ENCODE data around the gene TNNC1. TPM values are rescaled to one million over a fixed set of nuclear protein-coding genes. Genes with fewer than 3 reads are reported as not detected.

The TNNC1 gene
- total RNA-seq, 1 experiment from 2014 or later = not detected

GRCh38 chr3:52468336-52468735, 14.5 kb upstream of the TNNC1 start:
- peak; percentile 14 for DNase-seq (ENCODE audit: low spot score)
- ChIA-PET POLR2A (ENCODE audit: low non-redundant PET) (no interaction called here), CTCF (no interaction called here)
- intact Hi-C loops (cut with micrococcal nuclease; ENCODE audit: unreplicated experiment) = no loop called here
- H3K4me3 ChIP-seq (ENCODE audit: low read depth, low read length, poor library complexity, severe bottlenecking) = no peak overlapping the region
- no peaks in the 10 kb centered on the region for H3K9me3 ChIP-seq (ENCODE audit: low read depth, low read length, poor library complexity, severe bottlenecking)
- no peak for TF ChIP-seq EZH2 (IDR thresholded peaks at IDR 0.05; ENCODE audit: borderline replicate concordance, low read depth, low read length, poor library complexity, severe bottlenecking)
- TF ChIP-seq, protein P1, sequence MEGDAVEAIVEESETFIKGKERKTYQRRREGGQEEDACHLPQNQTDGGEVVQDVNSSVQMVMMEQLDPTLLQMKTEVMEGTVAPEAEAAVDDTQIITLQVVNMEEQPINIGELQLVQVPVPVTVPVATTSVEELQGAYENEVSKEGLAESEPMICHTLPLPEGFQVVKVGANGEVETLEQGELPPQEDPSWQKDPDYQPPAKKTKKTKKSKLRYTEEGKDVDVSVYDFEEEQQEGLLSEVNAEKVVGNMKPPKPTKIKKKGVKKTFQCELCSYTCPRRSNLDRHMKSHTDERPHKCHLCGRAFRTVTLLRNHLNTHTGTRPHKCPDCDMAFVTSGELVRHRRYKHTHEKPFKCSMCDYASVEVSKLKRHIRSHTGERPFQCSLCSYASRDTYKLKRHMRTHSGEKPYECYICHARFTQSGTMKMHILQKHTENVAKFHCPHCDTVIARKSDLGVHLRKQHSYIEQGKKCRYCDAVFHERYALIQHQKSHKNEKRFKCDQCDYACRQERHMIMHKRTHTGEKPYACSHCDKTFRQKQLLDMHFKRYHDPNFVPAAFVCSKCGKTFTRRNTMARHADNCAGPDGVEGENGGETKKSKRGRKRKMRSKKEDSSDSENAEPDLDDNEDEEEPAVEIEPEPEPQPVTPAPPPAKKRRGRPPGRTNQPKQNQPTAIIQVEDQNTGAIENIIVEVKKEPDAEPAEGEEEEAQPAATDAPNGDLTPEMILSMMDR (conservative IDR thresholded peaks at IDR 0.05; ENCODE audit: low read depth, low read length) = no peak
- no peaks in the 10 kb centered on the region for H3K36me3 ChIP-seq (ENCODE audit: insufficient read depth, low read length, poor library complexity, severe bottlenecking)
- H3K27ac ChIP-seq (ENCODE audit: low read depth, low read length, poor library complexity, severe bottlenecking) = no peak overlapping the region
- BruUV-seq (replicated peaks) = no TSS peak
- H3K4me1 ChIP-seq (ENCODE audit: insufficient read depth, low read length, poor library complexity, severe bottlenecking) = no peaks in the 10 kb centered on the region
- no peaks in the 10 kb centered on the region for H3K27me3 ChIP-seq (replicated peaks; ENCODE audit: insufficient read depth, low read depth, low read length, poor library complexity)

GRCh38 chr3:52463416-52463815, 9.6 kb upstream of the TNNC1 start:
- CTCF ChIA-PET = no interaction called here
- POLR2A ChIA-PET (ENCODE audit: low non-redundant PET) = no interaction called here

GRCh38 chr3:52461874-52462273, 8.0 kb upstream of the TNNC1 start:
- Histone ChIP-seq H3K36me3 (ENCODE audit: insufficient read depth, low read length, poor library complexity, severe bottlenecking) (peaks cover 11% of the 10 kb centered on the region), H3K9me3 (ENCODE audit: low read depth, low read length, poor library complexity, severe bottlenecking) (no peaks in the 10 kb centered on the region), H3K27me3 (replicated peaks; ENCODE audit: insufficient read depth, low read depth, low read length, poor library complexity) (no peaks in the 10 kb centered on the region), H3K4me3 (ENCODE audit: low read depth, low read length, poor library complexity, severe bottlenecking) (no peak overlapping the region), H3K27ac (ENCODE audit: low read depth, low read length, poor library complexity, severe bottlenecking) (no peak overlapping the region), H3K4me1 (ENCODE audit: insufficient read depth, low read length, poor library complexity, severe bottlenecking) (peaks cover 2% of the 10 kb centered on the region)
- intact Hi-C loops (cut with micrococcal nuclease; ENCODE audit: unreplicated experiment) = no loop called here
- ChIA-PET POLR2A (ENCODE audit: low non-redundant PET) (no interaction called here), CTCF (no interaction called here)
- no peak for DNase-seq (ENCODE audit: low spot score)
- TF ChIP-seq, protein P1 (conservative IDR thresholded peaks at IDR 0.05; ENCODE audit: low read depth, low read length) = no peak
- TF ChIP-seq EZH2 (IDR thresholded peaks at IDR 0.05; ENCODE audit: borderline replicate concordance, low read depth, low read length, poor library complexity, severe bottlenecking) = no peak
- BruUV-seq (replicated peaks) = no TSS peak

More at GRCh38 chr3:52463416-52463815, 9.6 kb upstream of the TNNC1 start:
- Histone ChIP-seq H3K4me1 (ENCODE audit: insufficient read depth, low read length, poor library complexity, severe bottlenecking) (no peaks in the 10 kb centered on the region), H3K4me3 (ENCODE audit: low read depth, low read length, poor library complexity, severe bottlenecking) (no peak overlapping the region), H3K27me3 (replicated peaks; ENCODE audit: insufficient read depth, low read depth, low read length, poor library complexity) (no peaks in the 10 kb centered on the region), H3K9me3 (ENCODE audit: low read depth, low read length, poor library complexity, severe bottlenecking) (no peaks in the 10 kb centered on the region), H3K36me3 (ENCODE audit: insufficient read depth, low read length, poor library complexity, severe bottlenecking) (peaks cover 4% of the 10 kb centered on the region), H3K27ac (ENCODE audit: low read depth, low read length, poor library complexity, severe bottlenecking) (no peak overlapping the region)
- no TSS peak for BruUV-seq (replicated peaks)
- no peak for TF ChIP-seq EZH2 (IDR thresholded peaks at IDR 0.05; ENCODE audit: borderline replicate concordance, low read depth, low read length, poor library complexity, severe bottlenecking)
- TF ChIP-seq, protein P1 (conservative IDR thresholded peaks at IDR 0.05; ENCODE audit: low read depth, low read length) = no peak
- no peak for DNase-seq (ENCODE audit: low spot score)
- intact Hi-C loops (cut with micrococcal nuclease; ENCODE audit: unreplicated experiment) = no loop called here

Measured in A673 (cell line).